SW480 (cell line): ENCODE measurements around the gene MALRD1.

ENCODE experiments used
- DNase-seq: peaks from one replicate; pipeline ENCODE4 v3.0.0-alpha.2; 2016; ENCODE audit warnings: low spot score

MALRD1 gene

GRCh38 chr10:19782430-19783089 lies 734.0 kb downstream of the MALRD1 start:
- no peak for DNase-seq

- DNase-seq = no peak
Observed at GRCh38 chr10:19783721-19784120, 735.1 kb downstream of the MALRD1 start.
